22Rv1 (cell line): ENCODE measurements around the gene RC3H1.
"Not testable (repeated sequence)": the region's sequence is repeated elsewhere in the genome, so short reads cannot be mapped to it uniquely, and the experiment has no call there.

Experiments used
- H3K27ac ChIP-seq: fragments of 450-650 bp; 2 replicates; pipeline ENCODE4 v1.5.1; 2017
- CTCF ChIP-seq: fragments of 450-650 bp; IDR thresholded peaks from 2 replicates; pipeline ENCODE4 v1.5.1; 2017; ENCODE audit warnings: mild to moderate bottlenecking
- ZFX ChIP-seq: fragments of 450-650 bp; IDR thresholded peaks from 2 replicates; pipeline ENCODE4 v1.6.1; 2017; ENCODE audit warnings: antibody characterized with exemption, borderline replicate concordance

RC3H1 gene

GRCh38 chr1:174051956-174052355 lies 29.8 kb upstream of the RC3H1 start:
- no peak for TF ChIP-seq ZFX
- no peak for TF ChIP-seq CTCF
- no peak overlapping the region for H3K27ac ChIP-seq

- TF ChIP-seq ZFX (no peak), CTCF (no peak)
- no peak overlapping the region for H3K27ac ChIP-seq
Observed at GRCh38 chr1:174049514-174049913, 27.4 kb upstream of the RC3H1 start.

- no peak overlapping the region for H3K27ac ChIP-seq
- TF ChIP-seq ZFX: no peak
- no peak for TF ChIP-seq CTCF
Observed at GRCh38 chr1:174044418-174045222, 22.5 kb upstream of the RC3H1 start.

- H3K27ac ChIP-seq: not testable (repeated sequence)
Observed at GRCh38 chr1:174042509-174042908, 20.4 kb upstream of the RC3H1 start.

- no peak for TF ChIP-seq CTCF
- no peak for TF ChIP-seq ZFX
- no peak overlapping the region for H3K27ac ChIP-seq
Observed at GRCh38 chr1:174041369-174041768, 19.2 kb upstream of the RC3H1 start.

GRCh38 chr1:174040387-174040786 lies 18.2 kb upstream of the RC3H1 start:
- TF ChIP-seq CTCF (no peak), ZFX (no peak)
- no peak overlapping the region for H3K27ac ChIP-seq

GRCh38 chr1:174039027-174039426 lies 16.9 kb upstream of the RC3H1 start:
- H3K27ac ChIP-seq: no peak overlapping the region
- no peak for TF ChIP-seq ZFX
- no peak for TF ChIP-seq CTCF

GRCh38 chr1:174036798-174037197 lies 14.6 kb upstream of the RC3H1 start:
- no peak overlapping the region for H3K27ac ChIP-seq
- TF ChIP-seq ZFX (no peak), CTCF (no peak)
